Measurements from ENCODE around the gene PIWIL4. TPM values are rescaled to one million over a fixed set of nuclear protein-coding genes. Genes with fewer than 3 reads are reported as not detected.

Gene PIWIL4
- total and polyA plus RNA-seq, 2 of the 8 experiments (the other 6 are each of a cell fraction or from before 2014, with no cell fraction given) = 0.51 to 0.52 TPM

DNA sequence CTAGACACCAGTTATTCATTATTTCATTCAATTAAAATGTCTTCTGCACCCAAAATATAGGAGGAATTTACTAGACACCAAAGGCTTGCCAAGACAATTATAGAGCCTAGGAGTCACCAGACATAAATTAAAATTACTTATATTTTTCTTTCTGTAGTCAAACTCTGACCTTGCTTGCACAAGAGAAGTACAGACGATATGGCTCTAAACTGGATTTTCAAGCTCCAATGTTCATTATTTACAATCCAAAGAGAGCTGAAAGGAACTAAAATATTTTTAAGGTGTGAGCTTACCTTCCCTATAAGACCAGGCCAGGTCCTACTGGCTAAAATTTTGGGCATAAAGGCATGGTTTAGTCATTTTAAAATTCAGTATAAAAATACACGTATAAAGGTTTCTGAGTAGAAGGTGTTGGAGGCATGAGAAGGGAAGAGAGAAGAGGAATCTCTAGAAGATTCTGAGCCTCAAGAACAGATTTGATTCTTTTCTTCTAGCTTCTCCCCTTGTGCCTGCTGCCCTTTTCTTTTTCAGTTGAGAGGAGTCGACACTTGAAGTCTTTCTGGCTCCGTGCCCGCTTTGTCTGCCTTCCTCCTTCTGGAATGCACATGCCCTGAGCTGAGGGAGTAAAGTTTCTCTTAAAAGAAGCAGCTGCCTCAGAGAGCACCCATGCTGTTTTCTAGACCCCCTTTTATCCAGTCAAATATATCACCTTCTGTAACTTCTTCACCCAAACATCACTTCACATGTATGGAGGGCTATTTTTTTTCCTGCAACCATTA, 41.4 kb upstream of the PIWIL4 start:
- H3K79me2 ChIP-seq (ENCODE audit: control insufficient read depth in 1 of 2, insufficient read depth in 2 of 2, low read length in 2 of 2) = no peaks in the 10 kb centered on the region
- no peaks in the 10 kb centered on the region for H3K4me1 ChIP-seq (replicated peaks in 1 of 4; ENCODE audit: control insufficient read depth in 3 of 4, insufficient read depth in 4 of 4, low read length in 3 of 4)
- 89% methylated on average over 5 of the region's 5 CpGs; no CpG with 5 or more reads in 1 of the 2 experiments for WGBS, 2 experiments (ENCODE audit: extremely low coverage in 1 of 2, insufficient coverage in 1 of 2, insufficient read length in 1 of 2, insufficient replicate concordance in 2 of 2, low coverage in 1 of 2, low lambda C conversion rate in 2 of 2, missing lambda C conversion rate in 1 of 2)
- no peak overlapping the region for H3K23ac ChIP-seq (ENCODE audit: insufficient read length)
- no peaks in the 10 kb centered on the region for H3K36me3 ChIP-seq (ENCODE audit: control insufficient read depth in 2 of 4, insufficient read depth in 4 of 4, low read length in 3 of 4)
- H3K23me2 ChIP-seq (ENCODE audit: low read depth, low read length) = no peaks in the 10 kb centered on the region
- H3K27me3 ChIP-seq (replicated peaks in 1 of 4; ENCODE audit: control insufficient read depth in 3 of 4, extremely low read depth in 1 of 4, insufficient read depth in 3 of 4, low read length in 3 of 4) = no peaks in the 10 kb centered on the region
- H2BK15ac ChIP-seq (ENCODE audit: low read length) = no peak overlapping the region
- H3K27ac ChIP-seq (ENCODE audit: low read depth, low read length) = no peak overlapping the region
- no peaks in the 10 kb centered on the region for H3K9me3 ChIP-seq (ENCODE audit: insufficient read depth in 2 of 2, low read depth in 1 of 2, low read length in 1 of 2)
- H4K91ac ChIP-seq (replicated peaks; ENCODE audit: insufficient read length, low read length) = no peak overlapping the region
- H2AK5ac ChIP-seq (ENCODE audit: low read depth, low read length) = no peak overlapping the region
- H3K79me1 ChIP-seq (ENCODE audit: low read depth, low read length) = no peaks in the 10 kb centered on the region
- POLR2A ChIA-PET (ENCODE audit: partially characterized antibody) = no interaction called here
- no peak overlapping the region for H2AFZ ChIP-seq (ENCODE audit: low read length)
- DNase-seq (ENCODE audit: low read depth in 1 of 2, low spot score in 2 of 2) (no peak), FAIRE-seq (no peak)
- CTCF ChIA-PET (ENCODE audit: partially characterized antibody) = interaction anchor here (1.7 to 1.8 kb wide), 2 partner anchors 9 to 74 kb away, joined by 5 to 10 read pairs; no protein-coding TSS in a partner anchor
- no peak overlapping the region for H2BK20ac ChIP-seq (ENCODE audit: low read length)
- no peak overlapping the region for H3K56ac ChIP-seq (replicated peaks; ENCODE audit: insufficient read length, low read depth, low read length)
- H4K20me1 ChIP-seq (replicated peaks in 1 of 2; ENCODE audit: control insufficient read depth in 1 of 2, insufficient read depth in 2 of 2, low read length in 2 of 2) = no peaks in the 10 kb centered on the region
- no peak overlapping the region for H3K14ac ChIP-seq (ENCODE audit: insufficient read length)
- no peak overlapping the region for H4K5ac ChIP-seq (ENCODE audit: insufficient read length, low read depth, low read length)
- H3K9ac ChIP-seq (replicated peaks in 1 of 4; ENCODE audit: extremely low read depth in 1 of 4, low read depth in 3 of 4, low read length in 3 of 4) = no peak overlapping the region
- H2BK120ac ChIP-seq (replicated peaks; ENCODE audit: low read depth, low read length) = no peak overlapping the region
- H2BK5ac ChIP-seq (ENCODE audit: low read depth, low read length) = no peak overlapping the region
- no peak overlapping the region for H3K4me2 ChIP-seq (ENCODE audit: insufficient read depth in 1 of 2, low read depth in 2 of 2, low read length in 2 of 2)
- H3K18ac ChIP-seq (ENCODE audit: extremely low read depth, low read length) = no peak overlapping the region
- no peak overlapping the region for H4K8ac ChIP-seq (ENCODE audit: extremely low read depth, insufficient read depth, low read length)
- H3K4ac ChIP-seq (replicated peaks; ENCODE audit: insufficient read length, low read depth, low read length) = no peak overlapping the region
- no peak overlapping the region for H3K4me3 ChIP-seq (ENCODE audit: extremely low read depth in 1 of 4, insufficient read depth in 2 of 4, low read depth in 3 of 4, low read length in 4 of 4)
- H2BK12ac ChIP-seq (ENCODE audit: low read depth, low read length) = no peak overlapping the region
- TF ChIP-seq EZH2 (IDR thresholded peaks at IDR 0.05; ENCODE audit: low read depth, low read length, severe bottlenecking) (no peak), EP300 (IDR thresholded peaks at IDR 0.05; ENCODE audit: borderline replicate concordance in 1 of 2, low read depth in 2 of 2, low read length in 2 of 2) (no peak), SIN3A (conservative IDR thresholded peaks at IDR 0.05 in 1 of 2, IDR thresholded peaks at IDR 0.05 in 1 of 2; ENCODE audit: low read depth in 1 of 2, low read length in 2 of 2) (no peak), KDM4A (IDR thresholded peaks at IDR 0.05; ENCODE audit: low read depth, low read length, severe bottlenecking) (no peak), BRCA1 (IDR thresholded peaks at IDR 0.05; ENCODE audit: low read depth, low read length) (no peak), POLR2AphosphoS5 (IDR thresholded peaks at IDR 0.05; ENCODE audit: low read depth, low read length) (no peak), POLR2A (IDR thresholded peaks at IDR 0.05; ENCODE audit: control extremely low read depth in 1 of 2, low read depth in 2 of 2, low read length in 2 of 2) (no peak), RAD21 (IDR thresholded peaks at IDR 0.05 in 1 of 2, conservative IDR thresholded peaks at IDR 0.05 in 1 of 2; ENCODE audit: low read depth in 2 of 2, low read length in 2 of 2) (no peak), SUZ12 (IDR thresholded peaks at IDR 0.05; ENCODE audit: low read length) (no peak), ASH2L (IDR thresholded peaks at IDR 0.05; ENCODE audit: low read length) (no peak), SP1 (IDR thresholded peaks at IDR 0.05; ENCODE audit: low read depth, low read length) (no peak), CREB1 (IDR thresholded peaks at IDR 0.05) (no peak)
